IMR-90 (cell line): ENCODE measurements around the gene EXOC6B. TPM values are rescaled to one million over a fixed set of nuclear protein-coding genes. Genes with fewer than 3 reads are reported as not detected.

ENCODE experiments used
- ATAC-seq: fragments of 200-7000 bp; cut with Tn5 transposase; 2 replicates; pipeline ENCODE4 v1.9.1; 2020; ENCODE audit warnings: low read depth, mild to moderate bottlenecking, moderate library complexity
- BruUV-seq: library from RNA; stranded (reverse); fragments of 400-500 nt; replicated peaks from 2 replicates; lab custom pipeline; 2021; lab: Mats Ljungman, UMichigan
- CTCF ChIA-PET: fragments of 300-600 bp; formaldehyde crosslinking; extraction: SDS; loops from one replicate; lab custom pipeline; 2021; ENCODE audit warnings: antibody characterized with exemption; lab: Yijun Ruan, JAX
- POLR2A ChIA-PET: fragments of 300-600 bp; sonication (Branson Sonifier 250); formaldehyde crosslinking; loops from one replicate; lab custom pipeline; 2022; ENCODE audit warnings: antibody characterized with exemption; ENCODE audit not compliant: unreplicated experiment; lab: Charles Lee
- DNase-seq: peaks from one replicate; pipeline ENCODE4 v3.0.0; 2013
- H2AFZ ChIP-seq: replicated peaks from 2 replicates; pipeline ENCODE3; 2013; ENCODE audit warnings: low read length, mild to moderate bottlenecking; ENCODE audit not compliant: poor library complexity
- H2AK5ac ChIP-seq: 2 replicates; pipeline ENCODE4 v1.6.1; 2013; ENCODE audit warnings: low read depth, low read length, inconsistent platforms
- H2AK9ac ChIP-seq: replicated peaks from 2 replicates; pipeline ENCODE3; 2013; ENCODE audit warnings: mild to moderate bottlenecking, low read depth, low read length, moderate library complexity; ENCODE audit not compliant: poor library complexity
- H2BK120ac ChIP-seq: 2 replicates; pipeline ENCODE4 v1.6.1; 2013; ENCODE audit warnings: low read depth, low read length, inconsistent platforms
- H2BK15ac ChIP-seq: 3 replicates; pipeline ENCODE4 v1.6.1; 2013; ENCODE audit warnings: low read depth, low read length, inconsistent platforms
- H2BK20ac ChIP-seq: 2 replicates; pipeline ENCODE4 v1.6.1; 2013; ENCODE audit warnings: low read depth, mild to moderate bottlenecking, inconsistent platforms, low read length, moderate library complexity
- H2BK5ac ChIP-seq: 2 replicates; pipeline ENCODE4 v1.6.1; 2013; ENCODE audit warnings: mild to moderate bottlenecking, low read depth, low read length, inconsistent platforms; ENCODE audit not compliant: poor library complexity, severe bottlenecking
- H3K14ac ChIP-seq: replicated peaks from 2 replicates; pipeline ENCODE4 v1.6.1; 2013; ENCODE audit warnings: low read depth, low read length, inconsistent platforms
- H3K18ac ChIP-seq: 2 replicates; pipeline ENCODE4 v1.6.1; 2013; ENCODE audit warnings: low read depth, low read length, control low read depth
- H3K23ac ChIP-seq: 2 replicates; pipeline ENCODE4 v1.6.1; 2013; ENCODE audit warnings: low read depth, low read length, inconsistent platforms
- H3K27ac ChIP-seq: 2 replicates; pipeline ENCODE4 v1.5.1; 2013; ENCODE audit warnings: mild to moderate bottlenecking, control low read depth, low read length; ENCODE audit not compliant: insufficient read depth
- H3K27me3 ChIP-seq: 2 replicates; pipeline ENCODE4 v1.6.1; 2013; ENCODE audit warnings: low read length; ENCODE audit not compliant: control insufficient read depth, insufficient read depth
- H3K36me3 ChIP-seq: 2 replicates; pipeline ENCODE4 v1.6.1; 2013; ENCODE audit warnings: low read length, mixed read lengths; ENCODE audit not compliant: control insufficient read depth, insufficient read depth
- H3K4ac ChIP-seq: 2 replicates; pipeline ENCODE4 v1.6.1; 2013; ENCODE audit warnings: low read depth, low read length, inconsistent platforms
- H3K4me1 ChIP-seq: 2 replicates; pipeline ENCODE4 v1.6.1; 2013; ENCODE audit warnings: low read length, mixed read lengths; ENCODE audit not compliant: control insufficient read depth, insufficient read depth
- H3K4me2 ChIP-seq: 2 replicates; pipeline ENCODE4 v1.6.1; 2013; ENCODE audit warnings: low read depth, mild to moderate bottlenecking, control low read depth, low read length, moderate library complexity
- H3K4me3 ChIP-seq: 2 replicates; pipeline ENCODE4 v1.5.1; 2013; ENCODE audit warnings: low read depth, mild to moderate bottlenecking, control low read depth, low read length, moderate library complexity; ENCODE audit not compliant: insufficient read depth
- H3K56ac ChIP-seq: 2 replicates; pipeline ENCODE4 v1.6.1; 2013; ENCODE audit warnings: low read length, inconsistent platforms; ENCODE audit not compliant: insufficient read depth; ENCODE audit errors: extremely low read depth
- H3K79me1 ChIP-seq, 2 experiments: 2 replicates each; pipeline ENCODE4 v1.6.1; 2013; ENCODE audit warnings: low read length in 2 of 2, inconsistent platforms in 1 of 2, low read depth in 1 of 2
- H3K9ac ChIP-seq: 2 replicates; pipeline ENCODE4 v1.6.1; 2013; ENCODE audit warnings: low read depth, low read length, control low read depth
- H3K9me1 ChIP-seq: 2 replicates; pipeline ENCODE4 v1.6.1; 2013; ENCODE audit warnings: low read length, inconsistent platforms; ENCODE audit not compliant: insufficient read depth
- H3K9me3 ChIP-seq: 2 replicates; pipeline ENCODE4 v1.6.1; 2013; ENCODE audit warnings: low read length; ENCODE audit not compliant: control insufficient read depth, insufficient read depth
- H4K20me1 ChIP-seq: 2 replicates; pipeline ENCODE4 v1.6.1; 2013; ENCODE audit warnings: low read length, inconsistent platforms; ENCODE audit not compliant: insufficient read depth
- H4K5ac ChIP-seq: 2 replicates; pipeline ENCODE4 v1.6.1; 2013; ENCODE audit warnings: mild to moderate bottlenecking, low read depth, low read length, control low read depth
- H4K8ac ChIP-seq, 2 experiments: 2 replicates each; pipeline ENCODE4 v1.6.1; 2013; ENCODE audit warnings: low read depth in 2 of 2, low read length in 2 of 2, control low read depth in 1 of 2, inconsistent platforms in 1 of 2
- H4K91ac ChIP-seq: 2 replicates; pipeline ENCODE4 v1.6.1; 2013; ENCODE audit warnings: low read depth, low read length, inconsistent platforms; ENCODE audit not compliant: insufficient read depth
- ELK1 ChIP-seq: fragments of 150-350 bp; IDR thresholded peaks from 2 replicates; pipeline ENCODE4 v1.6.1; 2016; ENCODE audit warnings: low read depth, mild to moderate bottlenecking, low read length, moderate library complexity, borderline replicate concordance
- FOS ChIP-seq: fragments of 150-350 bp; IDR thresholded peaks from 2 replicates; pipeline ENCODE4 v1.6.1; 2016; ENCODE audit warnings: low read depth, low read length
- WGBS, 2 experiments: methylation state at CpG; one replicate each; pipeline versions ENCODE4 v1.1.5 to v1.1.7; 2013; ENCODE audit warnings: missing lambda C conversion rate in 2 of 2; ENCODE audit not compliant: insufficient read length in 1 of 2; ENCODE audit errors: extremely low coverage in 2 of 2; 5-methylcytosine and 5-hydroxymethylcytosine counted together
- dilution Hi-C: fragments of 300-500 bp; cut with HindIII; formaldehyde crosslinking; loops from one replicate; pipeline ENCODE4 v1.14.3; 2018; ENCODE audit warnings: low sequenced_read_pairs; ENCODE audit not compliant: unreplicated experiment
- in situ Hi-C: fragments of 300-500 bp; cut with MboI; formaldehyde crosslinking; loops from 3 replicates; pipeline ENCODE4 v1.14.3; 2019; ENCODE audit warnings: low sequenced_read_pairs, inconsistent platforms, mixed read lengths
- intact Hi-C: fragments of 100-400 bp; cut with micrococcal nuclease; formaldehyde crosslinking; loops from 2 replicates; pipeline ENCODE4 v1.10.0; 2022
- polyA plus RNA-seq, 3 experiments: library from polyadenylated mRNA; depleted of rRNA; stranded (reverse); fragments of >200 nt; gene quantifications; 2 replicates each; pipeline ENCODE4 v1.2.3, GENCODE V29; 2012; ENCODE audit warnings: low replicate concordance in 1 of 3
- total RNA-seq: library from RNA; depleted of rRNA; stranded (reverse); fragments of >200 nt; gene quantifications from 2 replicates; pipeline ENCODE4 v1.2.3, GENCODE V29; 2012

Gene EXOC6B
- total and polyA plus RNA-seq, 2 of the 4 experiments (the other 2 are of a cell fraction): 10.2 to 29.4 TPM

- ChIA-PET POLR2A (no interaction called here), CTCF (interaction anchor here (0.5 to 0.6 kb wide), 2 partner anchors 820 to 958 kb away, joined by 3 read pairs; no protein-coding TSS in a partner anchor)
- H2AK5ac ChIP-seq: no peak overlapping the region
- no peak overlapping the region for H3K4me3 ChIP-seq
- no peak overlapping the region for H3K23ac ChIP-seq
- ATAC-seq (no peak), DNase-seq (no peak)
- H4K20me1 ChIP-seq: no peaks in the 10 kb centered on the region
- no peak overlapping the region for H3K56ac ChIP-seq
- H2BK20ac ChIP-seq: no peak overlapping the region
- no peak overlapping the region for H2BK5ac ChIP-seq
- H2BK120ac ChIP-seq: no peak overlapping the region
- no CpG with 5 or more reads among the region's 4 CpGs for WGBS, 2 experiments
- H3K4me2 ChIP-seq: no peak overlapping the region
- H2BK15ac ChIP-seq: no peak overlapping the region
- no peak for TF ChIP-seq ELK1
- TF ChIP-seq FOS: no peak
- no peak overlapping the region for H3K9ac ChIP-seq
- no peak overlapping the region for H3K4ac ChIP-seq
- no peak overlapping the region for H2AFZ ChIP-seq
- H3K18ac ChIP-seq: no peak overlapping the region
- H3K79me1 ChIP-seq: no peaks in the 10 kb centered on the region
- no peaks in the 10 kb centered on the region; the same call in 1 of the 2 replicates for H3K9me1 ChIP-seq
- no peaks in the 10 kb centered on the region for H3K9me3 ChIP-seq
- no peaks in the 10 kb centered on the region for H3K4me1 ChIP-seq
- in situ Hi-C loops (no loop called here), dilution Hi-C loops (no loop called here), intact Hi-C loops (no loop called here)
- H3K27me3 ChIP-seq: no peaks in the 10 kb centered on the region
- no peak overlapping the region for H4K5ac ChIP-seq
- no TSS peak for BruUV-seq
- H3K27ac ChIP-seq: no peak overlapping the region
- no peak overlapping the region for H4K8ac ChIP-seq
- H2AK9ac ChIP-seq: no peak overlapping the region
- no peak overlapping the region for H4K91ac ChIP-seq
- H3K14ac ChIP-seq: no peak overlapping the region
- no peaks in the 10 kb centered on the region for H3K36me3 ChIP-seq
Observed at GRCh38 chr2:72340665-72341064, 485.2 kb downstream of the EXOC6B start.
